ENCODE data around the gene NOTCH3. TPM values are rescaled to one million over a fixed set of nuclear protein-coding genes. Genes with fewer than 3 reads are reported as not detected.

The NOTCH3 gene
- total RNA-seq, 4 donors from 2014 or later = 205 to 253 (median 245) TPM

DNA sequence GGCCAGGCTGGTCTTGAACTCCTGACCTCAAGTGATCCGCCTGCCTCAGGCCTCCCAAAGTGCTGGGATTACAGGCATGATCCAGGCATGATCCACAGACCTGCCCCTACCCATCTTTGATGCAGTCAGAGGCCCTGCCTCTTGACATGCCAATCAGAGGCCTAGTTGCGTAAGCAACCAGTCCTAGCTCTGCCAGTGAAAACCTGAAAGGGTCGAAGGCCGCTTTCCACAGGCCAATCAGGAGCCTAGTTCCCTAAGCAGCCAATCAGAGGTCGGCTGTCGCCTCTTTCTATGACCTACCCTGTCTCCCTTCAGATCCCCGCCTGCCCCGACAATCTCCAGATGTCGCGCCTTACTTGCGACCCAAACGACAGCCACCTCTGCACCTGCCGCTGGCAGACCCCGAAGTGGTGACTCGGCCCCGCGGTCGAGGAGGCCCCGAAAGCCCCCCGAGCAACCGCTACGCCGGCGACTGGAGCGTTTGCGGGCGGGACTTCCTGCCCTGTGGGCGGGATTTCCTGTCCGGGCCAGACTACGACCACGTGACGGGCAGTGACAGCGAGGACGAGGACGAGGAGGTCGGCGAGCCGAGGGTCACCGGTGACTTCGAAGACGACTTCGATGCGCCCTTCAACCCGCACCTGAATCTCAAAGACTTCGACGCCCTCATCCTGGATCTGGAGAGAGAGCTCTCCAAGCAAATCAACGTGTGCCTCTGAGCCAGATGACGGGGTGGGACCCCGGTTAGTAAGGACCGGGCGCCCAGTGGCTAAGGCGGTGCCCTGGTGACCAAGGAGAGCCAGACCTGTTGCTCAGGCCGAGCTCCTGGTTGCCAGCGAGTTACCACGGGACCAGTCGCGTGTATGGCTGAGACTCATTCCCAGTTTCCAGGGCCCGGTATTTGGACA is 87.3 kb downstream of the NOTCH3 start:
- TF ChIP-seq EP300 (IDR thresholded peaks at IDR 0.05) (no peak), POLR2A (IDR thresholded peaks at IDR 0.05) (no peak)
- 95% methylated on average over 39 of the region's 58 CpGs for WGBS
- no peaks in the 10 kb centered on the region for H3K27me3 ChIP-seq
- no peak for DNase-seq (ENCODE audit: low spot score in 2 of 2)
- H3K27ac ChIP-seq = no peak overlapping the region
- peaks cover 92% of the 10 kb centered on the region for H3K36me3 ChIP-seq
- H3K9me3 ChIP-seq = no peaks in the 10 kb centered on the region
- H3K4me3 ChIP-seq = no peak overlapping the region
- peaks cover 3% of the 10 kb centered on the region for H3K4me1 ChIP-seq

DNA sequence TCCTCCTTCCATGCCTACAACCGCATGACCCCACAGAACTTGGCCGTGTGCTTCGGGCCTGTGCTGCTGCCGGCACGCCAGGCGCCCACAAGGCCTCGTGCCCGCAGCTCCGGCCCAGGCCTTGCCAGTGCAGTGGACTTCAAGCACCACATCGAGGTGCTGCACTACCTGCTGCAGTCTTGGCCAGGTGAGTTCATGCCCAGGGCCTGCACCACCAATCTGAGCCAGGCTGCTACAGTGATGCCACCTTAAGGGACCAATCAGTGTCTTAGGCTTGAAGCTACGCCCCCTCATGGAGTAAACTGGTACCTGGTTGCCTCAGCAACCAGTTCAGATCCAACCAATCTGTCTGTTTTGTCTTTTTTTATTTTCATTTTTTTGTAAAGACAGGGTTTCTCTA is 88.4 kb downstream of the NOTCH3 start:
- Histone ChIP-seq H3K4me1 (peaks cover 11% of the 10 kb centered on the region), H3K27ac (no peak overlapping the region), H3K4me3 (no peak overlapping the region), H3K27me3 (no peaks in the 10 kb centered on the region), H3K9me3 (no peaks in the 10 kb centered on the region), H3K36me3 (peaks cover 82% of the 10 kb centered on the region)
- WGBS = 87% methylated on average over 11 of the region's 11 CpGs
- TF ChIP-seq, protein P1, sequence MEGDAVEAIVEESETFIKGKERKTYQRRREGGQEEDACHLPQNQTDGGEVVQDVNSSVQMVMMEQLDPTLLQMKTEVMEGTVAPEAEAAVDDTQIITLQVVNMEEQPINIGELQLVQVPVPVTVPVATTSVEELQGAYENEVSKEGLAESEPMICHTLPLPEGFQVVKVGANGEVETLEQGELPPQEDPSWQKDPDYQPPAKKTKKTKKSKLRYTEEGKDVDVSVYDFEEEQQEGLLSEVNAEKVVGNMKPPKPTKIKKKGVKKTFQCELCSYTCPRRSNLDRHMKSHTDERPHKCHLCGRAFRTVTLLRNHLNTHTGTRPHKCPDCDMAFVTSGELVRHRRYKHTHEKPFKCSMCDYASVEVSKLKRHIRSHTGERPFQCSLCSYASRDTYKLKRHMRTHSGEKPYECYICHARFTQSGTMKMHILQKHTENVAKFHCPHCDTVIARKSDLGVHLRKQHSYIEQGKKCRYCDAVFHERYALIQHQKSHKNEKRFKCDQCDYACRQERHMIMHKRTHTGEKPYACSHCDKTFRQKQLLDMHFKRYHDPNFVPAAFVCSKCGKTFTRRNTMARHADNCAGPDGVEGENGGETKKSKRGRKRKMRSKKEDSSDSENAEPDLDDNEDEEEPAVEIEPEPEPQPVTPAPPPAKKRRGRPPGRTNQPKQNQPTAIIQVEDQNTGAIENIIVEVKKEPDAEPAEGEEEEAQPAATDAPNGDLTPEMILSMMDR (IDR thresholded peaks at IDR 0.05) = no peak
- no peak for DNase-seq (ENCODE audit: low spot score in 2 of 2)

DNA sequence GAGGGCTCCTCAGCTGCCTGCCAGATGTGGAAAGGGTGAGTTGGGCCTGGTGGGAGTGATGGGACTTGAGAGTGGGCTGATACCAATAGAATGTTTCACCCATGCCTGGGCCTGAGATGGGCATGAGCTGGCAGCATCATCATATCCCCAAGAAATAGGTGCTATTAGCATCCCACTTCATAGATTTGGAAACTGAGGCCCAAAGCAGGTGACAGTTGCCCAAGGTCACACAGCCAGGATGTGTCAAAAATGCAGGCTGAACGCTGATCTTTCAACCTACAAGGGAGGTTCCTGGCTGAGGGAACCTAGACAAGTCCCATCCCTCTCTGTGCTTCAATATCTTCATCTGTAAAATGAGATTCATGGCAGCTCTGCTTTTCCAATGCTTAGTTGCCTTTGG is 89.0 kb downstream of the NOTCH3 start:
- Histone ChIP-seq H3K4me3 (no peak overlapping the region), H3K36me3 (peaks cover 75% of the 10 kb centered on the region), H3K27ac (no peak overlapping the region), H3K27me3 (no peaks in the 10 kb centered on the region), H3K4me1 (peaks cover 15% of the 10 kb centered on the region), H3K9me3 (no peaks in the 10 kb centered on the region)
- 86% methylated on average over 1 of the region's 1 CpG for WGBS
- DNase-seq (ENCODE audit: low spot score in 2 of 2) = no peak
- TF ChIP-seq POLR2A (IDR thresholded peaks at IDR 0.05) (no peak), POLR2AphosphoS5 (IDR thresholded peaks at IDR 0.05) (no peak), EP300 (IDR thresholded peaks at IDR 0.05) (no peak)
- TF ChIP-seq, protein P1 (IDR thresholded peaks at IDR 0.05) = no peak

DNA sequence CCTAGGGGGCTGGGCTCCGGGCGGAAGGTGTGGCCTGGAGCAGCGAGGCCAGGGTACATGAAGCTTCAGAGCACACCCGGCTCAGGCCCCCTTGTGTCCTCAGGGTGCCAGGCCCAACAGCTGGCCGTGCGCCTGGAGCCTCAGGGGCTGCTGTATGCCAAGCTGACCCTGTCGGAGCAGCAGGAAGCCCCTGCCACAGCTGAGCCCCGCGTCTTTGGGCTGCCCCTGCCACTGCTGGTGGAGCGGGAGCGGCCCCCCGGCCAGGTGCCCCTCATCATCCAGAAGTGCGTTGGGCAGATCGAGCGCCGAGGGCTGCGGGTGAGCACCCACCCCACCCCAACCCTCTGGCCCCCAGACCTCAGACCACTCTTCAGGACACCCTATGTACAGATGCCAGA is 90.4 kb downstream of the NOTCH3 start:
- no peak overlapping the region for H3K4me3 ChIP-seq
- H3K27ac ChIP-seq = no peak overlapping the region
- peaks cover 20% of the 10 kb centered on the region for H3K4me1 ChIP-seq
- peaks cover 62% of the 10 kb centered on the region for H3K36me3 ChIP-seq
- no peak for TF ChIP-seq POLR2A (IDR thresholded peaks at IDR 0.05)
- 90% methylated on average over 4 of the region's 17 CpGs for WGBS
- no peak for DNase-seq (ENCODE audit: low spot score in 2 of 2)
- no peaks in the 10 kb centered on the region for H3K27me3 ChIP-seq
- no peaks in the 10 kb centered on the region for H3K9me3 ChIP-seq

DNA sequence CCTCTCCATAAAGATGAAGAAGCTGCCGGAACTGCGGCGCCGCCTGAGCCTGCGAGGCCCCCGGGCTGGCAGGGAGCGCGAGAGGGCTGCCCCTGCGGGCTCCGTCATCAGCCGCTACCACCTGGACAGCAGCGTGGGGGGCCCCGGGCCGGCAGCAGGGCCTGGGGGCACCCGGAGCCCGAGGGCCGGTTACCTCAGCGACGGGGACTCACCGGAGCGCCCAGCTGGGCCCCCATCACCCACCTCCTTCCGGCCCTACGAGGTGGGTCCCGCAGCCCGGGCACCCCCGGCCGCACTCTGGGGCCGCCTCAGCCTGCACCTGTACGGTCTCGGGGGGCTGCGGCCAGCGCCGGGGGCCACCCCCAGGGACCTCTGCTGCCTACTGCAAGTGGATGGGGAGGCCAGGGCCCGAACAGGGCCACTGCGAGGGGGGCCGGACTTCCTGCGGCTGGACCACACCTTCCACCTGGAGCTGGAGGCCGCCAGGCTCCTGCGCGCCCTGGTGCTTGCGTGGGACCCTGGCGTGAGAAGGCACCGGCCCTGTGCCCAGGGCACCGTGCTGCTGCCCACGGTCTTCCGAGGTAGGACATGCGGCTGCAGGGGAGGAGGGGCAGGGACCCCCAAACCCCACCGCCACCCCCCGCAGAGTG is 90.9 kb downstream of the NOTCH3 start:
- Histone ChIP-seq H3K27me3 (no peaks in the 10 kb centered on the region), H3K9me3 (no peaks in the 10 kb centered on the region), H3K36me3 (peaks cover 57% of the 10 kb centered on the region), H3K27ac (no peak overlapping the region), H3K4me1 (peaks cover 20% of the 10 kb centered on the region), H3K4me3 (no peak overlapping the region)
- no peak for DNase-seq (ENCODE audit: low spot score in 2 of 2)
- no peak for TF ChIP-seq POLR2A (IDR thresholded peaks at IDR 0.05)
- TF ChIP-seq, protein P1 (IDR thresholded peaks at IDR 0.05) = no peak
- no peak for TF ChIP-seq EP300 (IDR thresholded peaks at IDR 0.05)
- TF ChIP-seq POLR2AphosphoS5 (IDR thresholded peaks at IDR 0.05) = no peak
- 92% methylated on average over 5 of the region's 49 CpGs for WGBS

Other genes starting within 250 kb of the NOTCH3 start
- 10 to 100 TPM in 1 of 4 donors, 1 to 10 TPM in 3; 2.8 to 24.5 (median 9.8) TPM for gene SLC1A6, start 221.1 kb downstream of the NOTCH3 start, total RNA-seq
- gene CASP14, start 151.5 kb downstream of the NOTCH3 start, total RNA-seq = 100 to 1,000 TPM; 123 to 363 (median 254) TPM
- gene OR1I1, start 118.8 kb downstream of the NOTCH3 start, total RNA-seq = not detected
- gene SYDE1, start 93.6 kb downstream of the NOTCH3 start, total RNA-seq = 10 to 100 TPM in 1 of 4 donors, 1 to 10 TPM in 3; 3.8 to 17.8 (median 6.8) TPM
- 10 to 100 TPM in 3 of 4 donors, 1 to 10 TPM in 1; 8.0 to 81.6 (median 47.5) TPM for gene EPHX3, start 31.5 kb upstream of the NOTCH3 start, total RNA-seq
- 100 to 1,000 TPM in 1 of 4 donors, 10 to 100 TPM in 3; 54.8 to 111 (median 68.3) TPM for gene BRD4, start 131.5 kb upstream of the NOTCH3 start, total RNA-seq
- gene AKAP8, start 178.8 kb upstream of the NOTCH3 start, total RNA-seq = 10 to 100 TPM; 25.3 to 77.9 (median 41.6) TPM
- 100 to 1,000 TPM in 2 of 4 donors, 10 to 100 TPM in 2; 97.5 to 259 (median 118) TPM for gene AKAP8L, start 218.0 kb upstream of the NOTCH3 start, total RNA-seq
- 10 to 100 TPM; 39.1 to 44.9 (median 41.0) TPM for gene WIZ, start 249.0 kb upstream of the NOTCH3 start, total RNA-seq